ENCODE results near the gene IGSF6.
"Not testable (repeated sequence)": the region's sequence is repeated elsewhere in the genome, so short reads cannot be mapped to it uniquely, and the experiment has no call there.

Gene IGSF6

GRCh38 chr16:21634216-21634615, 18.2 kb downstream of the IGSF6 start:
- DNase-seq (ENCODE audit: insufficient read length) (no peak), FAIRE-seq (no peak)
- TF ChIP-seq POLR2A (IDR thresholded peaks at IDR 0.05; ENCODE audit: low read depth, low read length) (no peak), POLR2AphosphoS5 (IDR thresholded peaks at IDR 0.05; ENCODE audit: low read depth, low read length) (no peak), TAF1 (IDR thresholded peaks at IDR 0.05; ENCODE audit: borderline replicate concordance, low read depth, low read length) (no peak)

GRCh38 chr16:21631951-21632575, 20.3 kb downstream of the IGSF6 start:
- not testable (repeated sequence) for DNase-seq (ENCODE audit: insufficient read length); FAIRE-seq

- not testable (repeated sequence) for DNase-seq (ENCODE audit: insufficient read length); FAIRE-seq
These were observed 21.0 kb downstream of the IGSF6 start for GRCh38 chr16:21631376-21631775.

GRCh38 chr16:21630866-21631265, 21.5 kb downstream of the IGSF6 start:
- DNase-seq (ENCODE audit: insufficient read length); FAIRE-seq: not testable (repeated sequence)

- not testable (repeated sequence) for FAIRE-seq; DNase-seq (ENCODE audit: insufficient read length)
These were observed 22.5 kb downstream of the IGSF6 start for GRCh38 chr16:21629616-21630539.

GRCh38 chr16:21628772-21629171, 23.6 kb downstream of the IGSF6 start:
- DNase-seq (ENCODE audit: insufficient read length) (no peak), FAIRE-seq (no peak)
- no peak for TF ChIP-seq TAF1 (IDR thresholded peaks at IDR 0.05; ENCODE audit: borderline replicate concordance, low read depth, low read length)
- no peak for TF ChIP-seq POLR2A (IDR thresholded peaks at IDR 0.05; ENCODE audit: low read depth, low read length)
- no peak for TF ChIP-seq POLR2AphosphoS5 (IDR thresholded peaks at IDR 0.05; ENCODE audit: low read depth, low read length)

GRCh38 chr16:21628121-21628726, 24.2 kb downstream of the IGSF6 start:
- FAIRE-seq = no peak
- no peak for TF ChIP-seq TAF1 (IDR thresholded peaks at IDR 0.05; ENCODE audit: borderline replicate concordance, low read depth, low read length)
- TF ChIP-seq POLR2A (IDR thresholded peaks at IDR 0.05; ENCODE audit: low read depth, low read length) = no peak
- TF ChIP-seq POLR2AphosphoS5 (IDR thresholded peaks at IDR 0.05; ENCODE audit: low read depth, low read length) = no peak
- no peak for DNase-seq (ENCODE audit: insufficient read length)

- no peak for FAIRE-seq
- DNase-seq (ENCODE audit: insufficient read length) = no peak
- TF ChIP-seq POLR2AphosphoS5 (IDR thresholded peaks at IDR 0.05; ENCODE audit: low read depth, low read length) = no peak
- TF ChIP-seq POLR2A (IDR thresholded peaks at IDR 0.05; ENCODE audit: low read depth, low read length) = no peak
- TF ChIP-seq TAF1 (IDR thresholded peaks at IDR 0.05; ENCODE audit: borderline replicate concordance, low read depth, low read length) = no peak
These were observed 25.6 kb downstream of the IGSF6 start for GRCh38 chr16:21626659-21627277.

GRCh38 chr16:21625026-21625425, 27.4 kb downstream of the IGSF6 start:
- DNase-seq (ENCODE audit: insufficient read length) = no peak
- no peak for TF ChIP-seq POLR2A (IDR thresholded peaks at IDR 0.05; ENCODE audit: low read depth, low read length)
- no peak for TF ChIP-seq POLR2AphosphoS5 (IDR thresholded peaks at IDR 0.05; ENCODE audit: low read depth, low read length)
- TF ChIP-seq TAF1 (IDR thresholded peaks at IDR 0.05; ENCODE audit: borderline replicate concordance, low read depth, low read length) = no peak
- FAIRE-seq = no peak

- FAIRE-seq = no peak
- DNase-seq (ENCODE audit: insufficient read length) = no peak
- TF ChIP-seq TAF1 (IDR thresholded peaks at IDR 0.05; ENCODE audit: borderline replicate concordance, low read depth, low read length) (no peak), POLR2A (IDR thresholded peaks at IDR 0.05; ENCODE audit: low read depth, low read length) (no peak), POLR2AphosphoS5 (IDR thresholded peaks at IDR 0.05; ENCODE audit: low read depth, low read length) (no peak)
These were observed 29.9 kb downstream of the IGSF6 start for GRCh38 chr16:21622545-21622944.

GRCh38 chr16:21620592-21620991, 31.8 kb downstream of the IGSF6 start:
- TF ChIP-seq TAF1 (IDR thresholded peaks at IDR 0.05; ENCODE audit: borderline replicate concordance, low read depth, low read length) (no peak), POLR2AphosphoS5 (IDR thresholded peaks at IDR 0.05; ENCODE audit: low read depth, low read length) (no peak), POLR2A (IDR thresholded peaks at IDR 0.05; ENCODE audit: low read depth, low read length) (no peak)
- DNase-seq (ENCODE audit: insufficient read length) = no peak
- FAIRE-seq = no peak

GRCh38 chr16:21619765-21620425, 32.5 kb downstream of the IGSF6 start:
- DNase-seq (ENCODE audit: insufficient read length) (no peak), FAIRE-seq (no peak)
- TF ChIP-seq POLR2A (IDR thresholded peaks at IDR 0.05; ENCODE audit: low read depth, low read length) (no peak), TAF1 (IDR thresholded peaks at IDR 0.05; ENCODE audit: borderline replicate concordance, low read depth, low read length) (no peak), POLR2AphosphoS5 (IDR thresholded peaks at IDR 0.05; ENCODE audit: low read depth, low read length) (no peak)
